Measurements from ENCODE around the gene PSME1. TPM values are rescaled to one million over a fixed set of nuclear protein-coding genes. Genes with fewer than 3 reads are reported as not detected.

PSME1 gene
- total and polyA plus RNA-seq, 3 experiments from 2014 or later, result 343 to 1,041 (median 347) TPM

GRCh38 chr14:24145219-24145618 lies 9.2 kb downstream of the PSME1 start:
- CTCF ChIA-PET, result interaction anchor here (1.1 to 4.5 kb wide), 5 partner anchors 9 to 36 kb away, joined by 3 to 50 read pairs (median 7); partner anchors contain the start of genes IRF9 and PSME1
- Mint-ChIP-seq H3K9me3 (no peaks in the 10 kb centered on the region), H3K27me3 (no peaks in the 10 kb centered on the region), H3K4me3 (peak overlapping the region; percentile 86 to 100 (median 98)), H3K4me1 (peaks cover 52 to 75% (median 74%) of the 10 kb centered on the region in 3 donors), H3K27ac (peak overlapping the region in 7 of 8 donors; percentile 76 to 99 (median 96)), H3K36me3 (peaks cover 0 to 74% (median 4%) of the 10 kb centered on the region in 3 donors)
- Histone ChIP-seq H3K36me3 (ENCODE audit: insufficient read depth, low read length) (peaks cover 36% of the 10 kb centered on the region), H3K4me3 (ENCODE audit: low read length) (peak overlapping the region; percentile 99), H3K4me1 (ENCODE audit: insufficient read depth, low read length) (peaks cover 56% of the 10 kb centered on the region), H3K27ac (ENCODE audit: low read depth, low read length) (no peak overlapping the region), H3K27me3 (ENCODE audit: insufficient read depth, low read length, poor library complexity, severe bottlenecking) (no peaks in the 10 kb centered on the region), H3K9me3 (ENCODE audit: low read length) (no peaks in the 10 kb centered on the region)
- POLR2A ChIA-PET, result interaction anchor here (2.2 kb wide), 1 partner anchor 31 kb away, joined by 22 read pairs; the partner anchor contains the start of genes DCAF11 and NRL
- DNase-seq, result no peak

GRCh38 chr14:24145690-24146452 lies 9.9 kb downstream of the PSME1 start:
- peaks cover 50 to 75% (median 75%) of the 10 kb centered on the region in 3 donors for H3K4me1 Mint-ChIP-seq
- CTCF ChIA-PET, result interaction anchor here (0.9 to 4.5 kb wide), 11 partner anchors 10 to 844 kb away, joined by 3 to 50 read pairs (median 4); partner anchors contain the start of genes DCAF11, IRF9, MDP1 and NRL
- H3K27me3 ChIP-seq (ENCODE audit: insufficient read depth, low read length, poor library complexity, severe bottlenecking), result no peaks in the 10 kb centered on the region
- H3K4me3 ChIP-seq (ENCODE audit: low read length), result peak overlapping the region; percentile 99
- H3K9me3 ChIP-seq (ENCODE audit: low read length), result no peaks in the 10 kb centered on the region
- DNase-seq, result no peak
- peaks cover 43% of the 10 kb centered on the region for H3K36me3 ChIP-seq (ENCODE audit: insufficient read depth, low read length)
- peak overlapping the region; percentile 86 to 100 (median 98) for H3K4me3 Mint-ChIP-seq
- no peaks in the 10 kb centered on the region for H3K9me3 Mint-ChIP-seq
- peaks cover 57% of the 10 kb centered on the region for H3K4me1 ChIP-seq (ENCODE audit: insufficient read depth, low read length)
- POLR2A ChIA-PET, result interaction anchor here (0.9 to 3.2 kb wide), 7 partner anchors 9 to 96 kb away, joined by 3 to 36 read pairs (median 7); partner anchors contain the start of genes DCAF11, IPO4, IRF9 and NRL
- H3K36me3 Mint-ChIP-seq, result peaks cover 0 to 78% (median 4%) of the 10 kb centered on the region in 3 donors
- peak overlapping the region; percentile 78 for H3K27ac ChIP-seq (ENCODE audit: low read depth, low read length)
- H3K27me3 Mint-ChIP-seq, result no peaks in the 10 kb centered on the region
- H3K27ac Mint-ChIP-seq, result peak overlapping the region; percentile 76 to 99 (median 96)

DNA sequence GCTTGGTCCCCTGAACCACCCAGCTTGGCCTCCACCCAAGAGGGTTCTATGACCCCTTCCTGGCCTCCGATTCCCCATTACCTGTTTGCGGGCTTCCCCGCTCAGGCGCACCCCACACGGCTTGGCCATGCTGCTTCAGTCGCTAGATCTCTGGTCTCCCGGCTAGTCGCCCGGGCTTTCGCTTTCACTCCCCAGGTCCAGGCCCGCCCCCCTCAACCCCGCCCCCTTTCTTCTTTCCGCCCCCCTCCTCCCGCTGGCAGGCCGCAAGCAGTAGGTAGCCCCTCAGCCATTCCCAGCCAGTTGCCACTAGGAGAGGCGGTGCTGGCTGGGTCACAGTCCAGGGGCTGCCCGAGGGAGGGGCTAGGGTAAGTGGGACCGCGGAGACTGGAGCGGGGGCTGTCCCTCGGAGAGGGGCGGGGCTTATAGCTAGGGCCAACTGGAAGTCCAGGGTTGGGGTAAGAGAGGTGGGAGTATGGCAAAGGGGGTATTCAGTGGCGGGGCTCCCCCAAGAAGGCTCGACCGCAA lies 10.5 kb downstream of the PSME1 start, which contains the start of gene PSME2:
Gene PSME2 (minus strand): TSS at position 158 of the 525 bp plus-strand sequence. CDS start 29 bp downstream, at position 129.
- no peaks in the 10 kb centered on the region for H3K27me3 ChIP-seq (ENCODE audit: insufficient read depth, low read length, poor library complexity, severe bottlenecking)
- CTCF ChIA-PET, result interaction anchor here (0.8 to 4.5 kb wide), 15 partner anchors 10 to 844 kb away, joined by 3 to 50 read pairs (median 4); partner anchors contain the start of genes CHMP4A, DCAF11, IRF9 and MDP1
- peak within 1 kb of the TSS; percentile 86 to 100 (median 98) for H3K4me3 Mint-ChIP-seq

DNA sequence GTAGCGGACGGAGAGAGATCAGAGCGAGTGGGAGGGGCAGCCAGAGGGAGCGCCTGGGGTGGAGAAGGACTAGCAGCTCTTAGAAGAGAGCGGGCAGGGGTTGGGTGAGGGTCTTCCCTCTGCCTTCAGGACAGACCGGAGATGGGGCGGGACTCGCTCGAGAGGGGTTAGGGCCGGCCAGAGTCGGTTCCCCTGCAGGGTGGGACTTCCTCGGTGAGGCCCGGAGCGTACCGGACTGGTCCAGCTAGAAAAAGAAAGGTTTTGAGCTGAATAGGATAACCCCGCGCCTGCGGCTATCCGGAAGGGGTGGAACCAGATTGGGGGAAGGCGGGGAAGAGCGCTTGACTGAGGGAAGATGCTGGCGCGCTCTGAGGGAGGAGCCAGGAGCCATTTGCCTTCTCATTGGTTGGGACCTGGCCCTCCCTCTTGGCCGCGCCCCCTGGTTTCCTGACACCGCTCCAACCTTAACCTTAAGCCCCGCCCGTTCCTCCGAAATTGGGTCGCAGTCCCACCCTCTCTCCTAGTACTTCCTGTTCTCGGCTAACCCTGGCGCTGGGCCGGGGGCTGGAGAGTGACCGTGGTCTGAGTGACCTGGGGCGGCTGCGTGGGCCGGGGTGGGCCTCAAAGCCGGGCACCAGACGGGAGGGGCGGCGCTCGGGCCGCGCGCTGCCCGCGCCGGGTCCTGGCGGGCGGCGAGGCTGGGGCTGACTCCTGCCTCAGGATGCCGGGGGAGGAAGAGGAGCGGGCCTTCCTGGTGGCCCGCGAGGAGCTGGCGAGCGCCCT lies 11.2 kb downstream of the PSME1 start, which contains the start of gene RNF31:
Gene RNF31 (plus strand): TSS at position 521 of the 783 bp plus-strand sequence. CDS start 201 bp downstream, at position 722.
- Mint-ChIP-seq H3K4me3 (peak within 1 kb of the TSS; percentile 86 to 100 (median 98)), H3K27me3 (no peaks in the 10 kb centered on the region), H3K9me3 (no peaks in the 10 kb centered on the region), H3K36me3 (peaks cover 0 to 80% (median 7%) of the 10 kb centered on the region in 3 donors), H3K4me1 (peaks cover 45 to 70% (median 68%) of the 10 kb centered on the region in 3 donors), H3K27ac (peak within 1 kb of the TSS; percentile 76 to 99 (median 96))
- POLR2A ChIA-PET, result interaction anchor here (0.8 to 3.2 kb wide), 12 partner anchors 10 to 124 kb away, joined by 3 to 36 read pairs (median 5); partner anchors contain the start of genes DCAF11, IPO4, IRF9 and NRL
- no peaks in the 10 kb centered on the region for H3K27me3 ChIP-seq (ENCODE audit: insufficient read depth, low read length, poor library complexity, severe bottlenecking)
- peak; percentile 96 to 98 (median 97) for DNase-seq
- CTCF ChIA-PET, result interaction anchor here (0.8 to 4.5 kb wide), 14 partner anchors 9 to 845 kb away, joined by 3 to 50 read pairs (median 4); partner anchors contain the start of genes CHMP4A, IRF9, MDP1 and PSME1
- H3K4me1 ChIP-seq (ENCODE audit: insufficient read depth, low read length), result peaks cover 53% of the 10 kb centered on the region
- peaks cover 55% of the 10 kb centered on the region for H3K36me3 ChIP-seq (ENCODE audit: insufficient read depth, low read length)
- peak within 1 kb of the TSS; percentile 78 for H3K27ac ChIP-seq (ENCODE audit: low read depth, low read length)
- peak within 1 kb of the TSS; percentile 99 for H3K4me3 ChIP-seq (ENCODE audit: low read length)
- H3K9me3 ChIP-seq (ENCODE audit: low read length), result no peaks in the 10 kb centered on the region

More for the DNA sequence above, 10.5 kb downstream of the PSME1 start, which contains the start of gene PSME2:
- Mint-ChIP-seq H3K27ac (peak within 1 kb of the TSS; percentile 76 to 99 (median 96)), H3K27me3 (no peaks in the 10 kb centered on the region), H3K36me3 (peaks cover 0 to 78% (median 4%) of the 10 kb centered on the region in 3 donors), H3K9me3 (no peaks in the 10 kb centered on the region), H3K4me1 (peaks cover 48 to 73% (median 73%) of the 10 kb centered on the region in 3 donors)
- no peaks in the 10 kb centered on the region for H3K9me3 ChIP-seq (ENCODE audit: low read length)
- H3K36me3 ChIP-seq (ENCODE audit: insufficient read depth, low read length), result peaks cover 49% of the 10 kb centered on the region
- peak within 1 kb of the TSS; percentile 99 for H3K4me3 ChIP-seq (ENCODE audit: low read length)
- POLR2A ChIA-PET, result interaction anchor here (0.8 to 3.2 kb wide), 10 partner anchors 9 to 125 kb away, joined by 3 to 36 read pairs (median 5); partner anchors contain the start of genes DCAF11, IPO4, IRF9 and NRL
- peak within 1 kb of the TSS; percentile 78 for H3K27ac ChIP-seq (ENCODE audit: low read depth, low read length)
- DNase-seq, result peak; percentile 77 to 91 (median 85)
- H3K4me1 ChIP-seq (ENCODE audit: insufficient read depth, low read length), result peaks cover 57% of the 10 kb centered on the region

- no peak for DNase-seq
- ChIA-PET POLR2A (interaction anchor here (0.6 to 3.2 kb wide), 6 partner anchors 11 to 47 kb away, joined by 3 to 36 read pairs (median 6); partner anchors contain the start of genes DCAF11, IRF9, NRL and PSME1), CTCF (interaction anchor here (0.9 to 4.5 kb wide), 10 partner anchors 9 to 95 kb away, joined by 3 to 50 read pairs (median 6); partner anchors contain the start of genes CHMP4A, IRF9, PSME1 and TINF2)
- Mint-ChIP-seq H3K4me1 (peaks cover 45 to 66% (median 64%) of the 10 kb centered on the region in 3 donors), H3K36me3 (peaks cover 0 to 81% (median 7%) of the 10 kb centered on the region in 3 donors), H3K4me3 (peak overlapping the region; percentile 86 to 100 (median 95)), H3K27me3 (no peaks in the 10 kb centered on the region), H3K27ac (peak overlapping the region; percentile 74 to 97 (median 88)), H3K9me3 (no peaks in the 10 kb centered on the region)
- peak overlapping the region; percentile 78 for H3K27ac ChIP-seq (ENCODE audit: low read depth, low read length)
- peaks cover 59% of the 10 kb centered on the region for H3K36me3 ChIP-seq (ENCODE audit: insufficient read depth, low read length)
- peak overlapping the region; percentile 99 for H3K4me3 ChIP-seq (ENCODE audit: low read length)
- peaks cover 49% of the 10 kb centered on the region for H3K4me1 ChIP-seq (ENCODE audit: insufficient read depth, low read length)
- H3K27me3 ChIP-seq (ENCODE audit: insufficient read depth, low read length, poor library complexity, severe bottlenecking), result no peaks in the 10 kb centered on the region
- no peaks in the 10 kb centered on the region for H3K9me3 ChIP-seq (ENCODE audit: low read length)
Measured at GRCh38 chr14:24147761-24148428, 11.9 kb downstream of the PSME1 start.

GRCh38 chr14:24149302-24149969 lies 13.4 kb downstream of the PSME1 start:
- no peak for DNase-seq
- CTCF ChIA-PET, result interaction anchor here (1.4 to 3.7 kb wide), 4 partner anchors 11 to 68 kb away, joined by 3 to 36 read pairs (median 6); partner anchors contain the start of genes IPO4 and IRF9
- peaks cover under 1 to 70% (median 4%) of the 10 kb centered on the region in 3 donors for H3K36me3 Mint-ChIP-seq
- POLR2A ChIA-PET, result interaction anchor here (0.6 kb wide), 1 partner anchor 27 kb away, joined by 3 read pairs; no protein-coding TSS in a partner anchor
- Histone ChIP-seq H3K27ac (ENCODE audit: low read depth, low read length) (no peak overlapping the region), H3K4me3 (ENCODE audit: low read length) (no peak overlapping the region), H3K36me3 (ENCODE audit: insufficient read depth, low read length) (peaks cover 48% of the 10 kb centered on the region), H3K4me1 (ENCODE audit: insufficient read depth, low read length) (peaks cover 43% of the 10 kb centered on the region), H3K9me3 (ENCODE audit: low read length) (no peaks in the 10 kb centered on the region), H3K27me3 (ENCODE audit: insufficient read depth, low read length, poor library complexity, severe bottlenecking) (no peaks in the 10 kb centered on the region)
- H3K9me3 Mint-ChIP-seq, result no peaks in the 10 kb centered on the region
- peak overlapping the region; percentile 23 to 98 (median 85) for H3K4me3 Mint-ChIP-seq
- peaks cover 37 to 56% (median 51%) of the 10 kb centered on the region in 3 donors for H3K4me1 Mint-ChIP-seq
- peak overlapping the region in 5 of 8 donors; percentile 40 to 96 (median 79) for H3K27ac Mint-ChIP-seq
- no peaks in the 10 kb centered on the region for H3K27me3 Mint-ChIP-seq
